ENCODE measurements around the gene NSF. TPM values are rescaled to one million over a fixed set of nuclear protein-coding genes. Genes with fewer than 3 reads are reported as not detected.

Gene NSF
- total RNA-seq, 2 experiments from 2014 or later: 35.3 to 42.5 TPM

GRCh38 chr17:46796524-46796923 lies 206.1 kb downstream of the NSF start:
- Histone ChIP-seq H3K9me2 (ENCODE audit: insufficient read depth, low read length) (no peaks in the 10 kb centered on the region), H3K4me1 (ENCODE audit: insufficient read depth, low read length, poor library complexity, severe bottlenecking) (no peaks in the 10 kb centered on the region), H2AFZ (ENCODE audit: low read length) (no peak overlapping the region), H4K20me1 (ENCODE audit: insufficient read depth, low read length) (no peaks in the 10 kb centered on the region), H3K4me2 (ENCODE audit: low read length) (no peak overlapping the region), H3K79me2 (ENCODE audit: insufficient read depth, low read depth, low read length) (no peaks in the 10 kb centered on the region), H3K9me3 (ENCODE audit: low read length) (no peaks in the 10 kb centered on the region), H3K36me3 (ENCODE audit: insufficient read depth, low read length) (no peaks in the 10 kb centered on the region), H3K27ac (ENCODE audit: low read depth, low read length, poor library complexity, severe bottlenecking) (no peak overlapping the region), H3K4me3 (ENCODE audit: low read depth, low read length, poor library complexity, severe bottlenecking) (no peak overlapping the region)
- ChIA-PET CTCF (ENCODE audit: unreplicated experiment) (no interaction called here), POLR2A (interaction anchor here (0.6 kb wide), 1 partner anchor 16 kb away, joined by 8 read pairs; no protein-coding TSS in a partner anchor)
- no TSS peak for BruUV-seq (replicated peaks)
- DNase-seq (ENCODE audit: low spot score): no peak
- intact Hi-C loops (cut with micrococcal nuclease; ENCODE audit: unreplicated experiment): no loop called here
- TF ChIP-seq CTCF (conservative IDR thresholded peaks at IDR 0.05; ENCODE audit: low read length) (no peak), EZH2phosphoT487 (IDR thresholded peaks at IDR 0.05; ENCODE audit: borderline replicate concordance, low read depth, low read length) (no peak)

GRCh38 chr17:46796956-46797530 lies 206.6 kb downstream of the NSF start:
- no peak overlapping the region for H3K4me3 ChIP-seq (ENCODE audit: low read depth, low read length, poor library complexity, severe bottlenecking)
- H4K20me1 ChIP-seq (ENCODE audit: insufficient read depth, low read length): no peaks in the 10 kb centered on the region
- POLR2A ChIA-PET: no interaction called here
- intact Hi-C loops (cut with micrococcal nuclease; ENCODE audit: unreplicated experiment): no loop called here
- H2AFZ ChIP-seq (ENCODE audit: low read length): no peak overlapping the region
- TF ChIP-seq EZH2phosphoT487 (IDR thresholded peaks at IDR 0.05; ENCODE audit: borderline replicate concordance, low read depth, low read length) (no peak), CTCF (conservative IDR thresholded peaks at IDR 0.05; ENCODE audit: low read length) (no peak)
- no peaks in the 10 kb centered on the region for H3K9me2 ChIP-seq (ENCODE audit: insufficient read depth, low read length)
- no peaks in the 10 kb centered on the region for H3K9me3 ChIP-seq (ENCODE audit: low read length)
- H3K79me2 ChIP-seq (ENCODE audit: insufficient read depth, low read depth, low read length): no peaks in the 10 kb centered on the region
- no peak for DNase-seq (ENCODE audit: low spot score)
- H3K4me1 ChIP-seq (ENCODE audit: insufficient read depth, low read length, poor library complexity, severe bottlenecking): no peaks in the 10 kb centered on the region
- H3K27ac ChIP-seq (ENCODE audit: low read depth, low read length, poor library complexity, severe bottlenecking): no peak overlapping the region
- no peak overlapping the region for H3K4me2 ChIP-seq (ENCODE audit: low read length)
- BruUV-seq (replicated peaks): no TSS peak
- CTCF ChIA-PET (ENCODE audit: unreplicated experiment): no interaction called here
- H3K36me3 ChIP-seq (ENCODE audit: insufficient read depth, low read length): no peaks in the 10 kb centered on the region

- ChIA-PET CTCF (ENCODE audit: unreplicated experiment) (no interaction called here), POLR2A (no interaction called here)
- no peak for DNase-seq (ENCODE audit: low spot score)
- Histone ChIP-seq H2AFZ (ENCODE audit: low read length) (no peak overlapping the region), H3K79me2 (ENCODE audit: insufficient read depth, low read depth, low read length) (no peaks in the 10 kb centered on the region), H3K4me2 (ENCODE audit: low read length) (no peak overlapping the region), H3K27ac (ENCODE audit: low read depth, low read length, poor library complexity, severe bottlenecking) (no peak overlapping the region), H3K4me1 (ENCODE audit: insufficient read depth, low read length, poor library complexity, severe bottlenecking) (no peaks in the 10 kb centered on the region), H3K9me3 (ENCODE audit: low read length) (no peaks in the 10 kb centered on the region), H3K4me3 (ENCODE audit: low read depth, low read length, poor library complexity, severe bottlenecking) (no peak overlapping the region), H3K9me2 (ENCODE audit: insufficient read depth, low read length) (no peaks in the 10 kb centered on the region), H4K20me1 (ENCODE audit: insufficient read depth, low read length) (no peaks in the 10 kb centered on the region), H3K36me3 (ENCODE audit: insufficient read depth, low read length) (no peaks in the 10 kb centered on the region)
- TF ChIP-seq EZH2phosphoT487 (IDR thresholded peaks at IDR 0.05; ENCODE audit: borderline replicate concordance, low read depth, low read length) (no peak), CTCF (conservative IDR thresholded peaks at IDR 0.05; ENCODE audit: low read length) (no peak)
- no TSS peak for BruUV-seq (replicated peaks)
- intact Hi-C loops (cut with micrococcal nuclease; ENCODE audit: unreplicated experiment): no loop called here
Observed at GRCh38 chr17:46800573-46800972, 210.1 kb downstream of the NSF start.
